GM18907 (cell line): Measurements from ENCODE around the gene HELZ2.
A peak's percentile ranks its signal among the peaks of the same experiment; 100 is the strongest.

ENCODE experiments used
- ATAC-seq: cut with Tn5 transposase; IDR thresholded peaks from one replicate; pipeline ENCODE4 v1.9.1; 2021; ENCODE audit warnings: mild to moderate bottlenecking, moderate library complexity; ENCODE audit not compliant: unreplicated experiment

Gene HELZ2

GRCh38 chr20:63553933-63554290 is 20.1 kb downstream of the HELZ2 start, which contains the start of gene FNDC11:
Gene FNDC11, plus strand, starts transcription at chr20:63554159. Its CDS starts 1,505 bp downstream, at chr20:63555664.
- ATAC-seq, result peak; percentile 27

GRCh38 chr20:63553251-63553932 is 20.6 kb downstream of the HELZ2 start:
- peak; percentile 36 for ATAC-seq

GRCh38 chr20:63552481-63553249 is 21.4 kb downstream of the HELZ2 start:
- ATAC-seq, result peak; percentile 60

- no peak for ATAC-seq
Measured at GRCh38 chr20:63551068-63551467, 23.0 kb downstream of the HELZ2 start.

- ATAC-seq, result no peak
Measured at GRCh38 chr20:63549679-63550282, 24.3 kb downstream of the HELZ2 start.

GRCh38 chr20:63549019-63549418 is 25.0 kb downstream of the HELZ2 start:
- ATAC-seq, result no peak

GRCh38 chr20:63548542-63548941 is 25.5 kb downstream of the HELZ2 start:
- ATAC-seq, result no peak

GRCh38 chr20:63547725-63548480 is 26.1 kb downstream of the HELZ2 start, which contains the start of gene SRMS:
Gene SRMS, minus strand, starts transcription at chr20:63547749. Its CDS starts 286 bp downstream, at chr20:63547463.
- ATAC-seq, result no peak

GRCh38 chr20:63546956-63547724 is 26.9 kb downstream of the HELZ2 start:
- no peak for ATAC-seq

- ATAC-seq, result no peak
Measured at GRCh38 chr20:63546256-63546955, 27.6 kb downstream of the HELZ2 start.

- no peak for ATAC-seq
Measured at GRCh38 chr20:63545814-63546213, 28.2 kb downstream of the HELZ2 start.

- no peak for ATAC-seq
Measured at GRCh38 chr20:63544958-63545516, 29.0 kb downstream of the HELZ2 start.

GRCh38 chr20:63544241-63544957 is 29.6 kb downstream of the HELZ2 start:
- ATAC-seq, result no peak

- no peak for ATAC-seq
Measured at GRCh38 chr20:63543733-63544132, 30.3 kb downstream of the HELZ2 start.

- no peak for ATAC-seq
Measured at GRCh38 chr20:63543131-63543530, 30.9 kb downstream of the HELZ2 start.

- no peak for ATAC-seq
Measured at GRCh38 chr20:63542696-63543095, 31.3 kb downstream of the HELZ2 start.

- ATAC-seq, result no peak
Measured at GRCh38 chr20:63542031-63542559, 31.9 kb downstream of the HELZ2 start.

GRCh38 chr20:63541371-63541770 is 32.7 kb downstream of the HELZ2 start:
- no peak for ATAC-seq
